Measurements from ENCODE around the gene SCIN. TPM values are rescaled to one million over a fixed set of nuclear protein-coding genes. Genes with fewer than 3 reads are reported as not detected.

Gene SCIN
- total and polyA plus RNA-seq, 2 of the 8 experiments (the other 6 are each of a cell fraction or from before 2014, with no cell fraction given) = 0.47 to 1.9 TPM

GRCh38 chr7:12686234-12686890, 115.8 kb downstream of the SCIN start (continued):
- TF ChIP-seq CHD7 (IDR thresholded peaks at IDR 0.05; ENCODE audit: insufficient replicate concordance, low read length) (no peak), TAF1 (IDR thresholded peaks at IDR 0.05; ENCODE audit: low read depth, low read length) (peak; percentile 54), JUN (IDR thresholded peaks at IDR 0.05; ENCODE audit: low read depth, low read length) (no peak), SP2 (IDR thresholded peaks at IDR 0.05; ENCODE audit: low read length) (no peak), NANOG (IDR thresholded peaks at IDR 0.05; ENCODE audit: insufficient read depth, low read depth, low read length, poor library complexity, severe bottlenecking) (peak; percentile 1), HDAC6 (IDR thresholded peaks at IDR 0.05; ENCODE audit: low read depth, low read length) (no peak), SIN3A (conservative IDR thresholded peaks at IDR 0.05 in 1 of 2, IDR thresholded peaks at IDR 0.05 in 1 of 2; ENCODE audit: low read depth in 1 of 2, low read length in 2 of 2) (peak; percentile 62 to 88; a peak in 3 of 4 replicates), PHF8 (conservative IDR thresholded peaks at IDR 0.05; ENCODE audit: low read depth, low read length) (no peak), CHD2 (IDR thresholded peaks at IDR 0.05; ENCODE audit: low read length) (0 out of 2 replicates have a peak, but pooled peaks have one; percentile 26), SP1 (IDR thresholded peaks at IDR 0.05; ENCODE audit: low read depth, low read length) (peak; percentile 41; the same call in 1 of the 2 replicates), TEAD4 (IDR thresholded peaks at IDR 0.05; ENCODE audit: low read depth, low read length) (no peak)
